Right atrium auricular region (tissue), 2 donors: ENCODE data around the gene SLC17A9. TPM values are rescaled to one million over a fixed set of nuclear protein-coding genes. Genes with fewer than 3 reads are reported as not detected.
A peak's percentile ranks its signal among the peaks of the same experiment; 100 is the strongest.

Experiments
- DNase-seq: peaks from one replicate; pipeline ENCODE4 v3.0.0-alpha.2; 2019; ENCODE audit warnings: low spot score
- H3K27ac ChIP-seq, 2 donors: fragments of 200-600 bp; sonication (generic); 1 replicate in 1 of 2; 2 replicates in 1 of 2; pipeline ENCODE4 v1.5.1; 2016 to 2019
- H3K27me3 ChIP-seq, 2 donors: fragments of 200-600 bp; sonication (generic); one replicate each; pipeline versions ENCODE4 v1.5.1 to v1.6.0; 2017 to 2019
- H3K36me3 ChIP-seq: fragments of 200-600 bp; sonication (generic); one replicate; pipeline ENCODE4 v1.5.1; 2016
- H3K4me1 ChIP-seq, 2 donors: fragments of 200-600 bp; sonication (generic); one replicate each; pipeline versions ENCODE4 v1.5.1 to v1.6.0; 2017 to 2019
- H3K4me3 ChIP-seq, 2 donors: fragments of 200-600 bp; sonication (generic); 1 replicate in 1 of 2; 2 replicates in 1 of 2; pipeline ENCODE4 v1.5.1; 2017 to 2019; ENCODE audit warnings: mild to moderate bottlenecking in 1 of 2, moderate library complexity in 1 of 2
- H3K9me3 ChIP-seq, 2 donors: fragments of 200-600 bp; sonication (generic); one replicate each; pipeline ENCODE4 v1.5.1; 2019
- total RNA-seq, 2 donors: library from RNA; depleted of rRNA; stranded (reverse); fragments of >200 nt; gene quantifications; one replicate each; pipeline ENCODE4 v1.1.0, GENCODE V29; 2016
- TF ChIP-seq, protein P1 (sequence below), 2 donors: fragments of 200-600 bp; sonication (generic); IDR thresholded peaks; one replicate each; pipeline ENCODE4 v1.5.1; 2019; ENCODE audit warnings: antibody characterized with exemption in 2 of 2

SLC17A9 gene
- total RNA-seq, 2 donors from 2014 or later, result 1.3 to 1.8 TPM

DNA sequence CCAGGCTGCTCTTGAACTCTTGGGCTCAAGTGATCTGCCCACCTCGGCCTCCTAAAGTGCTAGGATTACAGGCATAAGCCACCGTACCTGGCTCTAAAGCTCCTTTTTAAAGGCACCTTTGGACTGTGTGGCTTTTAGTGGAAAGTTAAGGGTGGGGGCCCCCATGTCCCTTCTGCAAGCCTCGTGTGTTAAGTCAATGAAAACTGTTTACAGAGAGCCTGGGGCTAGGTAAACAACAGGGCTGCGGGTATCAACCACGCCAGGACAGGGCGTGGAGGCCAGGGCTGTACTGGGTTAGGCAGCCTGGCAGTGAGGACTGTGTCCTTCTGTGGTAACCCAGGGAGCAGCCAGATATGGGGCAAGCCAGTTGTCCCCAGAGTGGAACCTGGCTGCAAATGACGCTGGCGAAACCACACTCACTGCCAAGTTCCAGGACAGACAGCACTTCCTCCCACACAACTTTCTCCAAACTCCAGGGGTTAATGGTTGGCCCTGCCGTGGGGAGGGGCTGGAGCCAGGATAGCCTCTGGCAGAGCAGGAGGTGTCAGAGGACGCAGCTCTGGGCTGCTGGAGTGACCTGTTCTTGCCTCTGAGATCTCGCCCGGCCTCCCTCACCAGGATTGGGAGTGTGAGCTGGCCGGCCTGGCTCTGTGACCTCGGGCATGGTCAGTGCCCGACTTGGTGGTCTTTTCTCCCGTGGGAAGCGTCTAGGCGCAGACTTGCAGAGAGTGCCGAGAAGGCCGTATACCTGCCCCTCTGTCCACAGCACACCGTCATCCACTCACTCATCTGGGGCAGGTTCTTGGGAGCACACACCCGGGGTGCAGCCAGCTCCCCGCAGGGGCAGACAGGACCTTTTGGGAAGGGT, 3.2 kb downstream of the SLC17A9 start:
- TF ChIP-seq, protein P1, sequence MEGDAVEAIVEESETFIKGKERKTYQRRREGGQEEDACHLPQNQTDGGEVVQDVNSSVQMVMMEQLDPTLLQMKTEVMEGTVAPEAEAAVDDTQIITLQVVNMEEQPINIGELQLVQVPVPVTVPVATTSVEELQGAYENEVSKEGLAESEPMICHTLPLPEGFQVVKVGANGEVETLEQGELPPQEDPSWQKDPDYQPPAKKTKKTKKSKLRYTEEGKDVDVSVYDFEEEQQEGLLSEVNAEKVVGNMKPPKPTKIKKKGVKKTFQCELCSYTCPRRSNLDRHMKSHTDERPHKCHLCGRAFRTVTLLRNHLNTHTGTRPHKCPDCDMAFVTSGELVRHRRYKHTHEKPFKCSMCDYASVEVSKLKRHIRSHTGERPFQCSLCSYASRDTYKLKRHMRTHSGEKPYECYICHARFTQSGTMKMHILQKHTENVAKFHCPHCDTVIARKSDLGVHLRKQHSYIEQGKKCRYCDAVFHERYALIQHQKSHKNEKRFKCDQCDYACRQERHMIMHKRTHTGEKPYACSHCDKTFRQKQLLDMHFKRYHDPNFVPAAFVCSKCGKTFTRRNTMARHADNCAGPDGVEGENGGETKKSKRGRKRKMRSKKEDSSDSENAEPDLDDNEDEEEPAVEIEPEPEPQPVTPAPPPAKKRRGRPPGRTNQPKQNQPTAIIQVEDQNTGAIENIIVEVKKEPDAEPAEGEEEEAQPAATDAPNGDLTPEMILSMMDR (IDR thresholded peaks at IDR 0.05), result no peak
- Histone ChIP-seq H3K4me3 (no peak overlapping the region), H3K4me1 (peaks cover 0 to 43% of the 10 kb centered on the region in 2 donors), H3K9me3 (no peaks in the 10 kb centered on the region), H3K27me3 (no peaks in the 10 kb centered on the region), H3K36me3 (no peaks in the 10 kb centered on the region), H3K27ac (peak overlapping the region; percentile 27 to 29)
- no peak for DNase-seq

DNA sequence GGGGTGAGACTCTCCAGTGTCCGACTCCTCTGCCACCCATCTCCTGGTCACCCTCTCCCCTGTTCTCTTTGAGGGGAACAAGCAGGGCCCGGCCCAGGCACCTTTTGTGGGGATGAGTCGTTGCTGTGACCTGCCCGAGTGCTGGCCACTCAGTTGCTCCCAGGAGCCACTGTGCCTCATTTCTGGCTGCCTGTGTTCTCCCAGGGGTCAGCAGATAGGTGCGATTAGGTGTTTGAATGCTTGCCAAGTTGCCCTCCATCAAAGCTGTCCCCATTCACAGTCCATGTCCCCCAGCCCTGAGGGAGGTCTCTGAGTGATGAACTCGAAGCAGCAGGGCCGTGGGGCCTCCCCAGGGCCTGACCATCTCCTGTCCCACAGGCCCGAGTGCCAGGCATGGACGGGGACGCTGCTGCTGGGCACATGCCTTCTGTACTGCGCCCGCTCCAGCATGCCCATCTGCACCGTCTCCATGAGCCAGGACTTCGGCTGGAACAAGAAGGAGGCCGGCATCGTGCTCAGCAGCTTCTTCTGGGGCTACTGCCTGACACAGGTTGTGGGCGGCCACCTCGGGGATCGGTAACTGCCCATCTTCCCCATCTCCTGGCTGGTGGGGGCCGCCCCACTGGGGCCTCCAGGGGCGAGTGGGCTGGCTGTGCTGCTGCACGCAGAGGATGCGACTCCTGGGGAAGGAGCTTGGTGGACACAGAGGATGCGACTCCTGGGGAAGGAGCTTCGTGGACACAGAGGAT, 4.1 kb downstream of the SLC17A9 start:
- no peak overlapping the region for H3K4me3 ChIP-seq
- H3K4me1 ChIP-seq, result peaks cover 0 to 43% of the 10 kb centered on the region in 2 donors
- H3K27ac ChIP-seq, result peak overlapping the region; percentile 27 to 29
- H3K9me3 ChIP-seq, result no peaks in the 10 kb centered on the region
- H3K27me3 ChIP-seq, result no peaks in the 10 kb centered on the region
- DNase-seq, result no peak
- H3K36me3 ChIP-seq, result no peaks in the 10 kb centered on the region
- TF ChIP-seq, protein P1 (IDR thresholded peaks at IDR 0.05), result no peak

DNA sequence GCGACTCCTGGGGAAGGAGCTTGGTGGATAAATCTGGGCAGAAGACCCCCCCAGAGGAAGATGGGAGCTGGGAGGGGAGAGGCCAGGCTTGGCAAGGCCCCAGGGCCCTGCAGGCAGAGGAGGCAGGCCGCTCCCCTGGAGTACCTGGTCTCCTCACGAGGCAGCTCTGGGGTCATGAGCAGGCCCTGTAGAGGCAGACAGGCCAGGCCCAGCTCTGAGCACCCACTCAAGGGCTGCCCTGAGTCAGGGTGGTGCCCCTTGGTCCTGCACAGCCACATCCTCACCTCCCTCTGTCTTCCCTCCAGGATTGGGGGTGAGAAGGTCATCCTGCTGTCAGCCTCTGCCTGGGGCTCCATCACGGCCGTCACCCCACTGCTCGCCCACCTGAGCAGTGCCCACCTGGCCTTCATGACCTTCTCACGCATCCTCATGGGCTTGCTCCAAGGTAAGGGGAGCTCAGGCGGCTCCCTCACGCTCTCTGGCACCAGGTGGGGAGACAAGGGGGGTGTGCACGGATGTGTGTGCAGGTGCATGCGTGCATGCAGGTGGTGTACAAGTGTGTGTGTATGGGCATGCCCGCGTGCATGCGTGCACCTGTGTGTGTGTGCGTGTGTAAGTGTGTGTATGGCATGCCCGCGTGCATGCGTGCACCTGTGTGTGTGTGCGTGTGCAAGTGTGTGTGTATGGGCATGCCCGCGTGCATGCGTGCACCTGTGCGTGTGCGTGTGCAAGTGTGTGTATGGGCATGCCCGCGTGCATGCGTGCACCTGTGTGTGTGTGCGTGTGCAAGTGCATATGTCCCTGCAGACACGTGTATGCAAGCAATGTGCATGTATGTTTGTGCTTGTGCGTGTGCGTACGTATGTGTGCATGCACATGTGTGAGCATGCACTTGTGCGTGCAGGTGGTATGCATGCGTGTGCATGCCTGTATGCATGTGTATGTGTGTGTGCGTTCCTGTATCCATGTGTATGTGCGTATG, 4.9 kb downstream of the SLC17A9 start:
- Histone ChIP-seq H3K4me3 (no peak overlapping the region), H3K27me3 (no peaks in the 10 kb centered on the region), H3K4me1 (peaks cover 0 to 34% of the 10 kb centered on the region in 2 donors), H3K36me3 (no peaks in the 10 kb centered on the region), H3K27ac (no peak overlapping the region), H3K9me3 (no peaks in the 10 kb centered on the region)
- TF ChIP-seq, protein P1 (IDR thresholded peaks at IDR 0.05), result no peak
- no peak for DNase-seq

DNA sequence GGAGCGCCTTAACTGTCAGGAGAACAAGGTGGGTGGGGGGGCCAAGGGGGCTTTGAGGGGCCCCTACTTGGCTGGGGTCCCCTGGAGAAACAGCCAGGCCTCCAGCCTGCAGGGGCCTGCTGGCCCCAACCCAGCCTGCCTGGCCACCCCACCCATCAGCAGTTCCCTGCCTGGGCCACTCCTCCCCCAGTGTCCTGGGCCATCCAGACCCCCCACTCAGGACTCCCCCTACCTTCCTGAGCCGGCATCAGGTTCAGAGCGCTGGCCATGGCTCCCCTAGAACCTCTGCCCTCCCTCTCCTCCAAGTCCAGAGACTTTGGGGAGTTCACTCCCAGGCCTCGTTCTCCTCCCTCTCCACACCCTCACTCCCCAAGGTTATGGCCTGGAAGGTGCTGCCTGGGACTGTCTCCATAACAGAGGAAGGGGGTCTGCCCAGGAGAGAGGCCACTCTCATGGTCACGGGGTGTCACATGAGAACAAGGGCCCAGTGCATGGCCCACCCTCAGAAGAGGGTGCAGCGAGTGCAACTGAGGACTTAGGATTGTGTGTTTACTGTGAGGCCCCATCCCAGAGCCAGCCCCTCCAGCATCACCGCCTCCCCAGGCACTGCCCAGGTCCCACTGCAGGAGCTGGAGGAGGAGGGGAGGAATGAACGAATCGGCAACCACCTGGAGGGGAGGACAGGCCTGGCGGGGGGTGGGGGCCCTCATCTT, 6.0 kb downstream of the SLC17A9 start:
- Histone ChIP-seq H3K27me3 (no peaks in the 10 kb centered on the region), H3K4me3 (no peak overlapping the region), H3K36me3 (no peaks in the 10 kb centered on the region), H3K27ac (no peak overlapping the region), H3K4me1 (peaks cover 0 to 23% of the 10 kb centered on the region in 2 donors), H3K9me3 (no peaks in the 10 kb centered on the region)
- no peak for DNase-seq
- TF ChIP-seq, protein P1 (IDR thresholded peaks at IDR 0.05), result no peak
